ENCODE measurements around the gene PACRG. TPM values are rescaled to one million over a fixed set of nuclear protein-coding genes. Genes with fewer than 3 reads are reported as not detected.

PACRG gene
- total and polyA plus RNA-seq, 2 of the 8 experiments (the other 6 are each of a cell fraction or from before 2014, with no cell fraction given), result 0.44 to 0.54 TPM

- TF ChIP-seq CTBP2 (IDR thresholded peaks at IDR 0.05; ENCODE audit: borderline replicate concordance, insufficient read depth, insufficient read length, low read length) (no peak), NANOG (IDR thresholded peaks at IDR 0.05; ENCODE audit: insufficient read depth, low read depth, low read length, poor library complexity, severe bottlenecking) (no peak), CREB1 (IDR thresholded peaks at IDR 0.05) (no peak), HDAC2 (IDR thresholded peaks at IDR 0.05; ENCODE audit: borderline replicate concordance in 1 of 2, low read depth in 2 of 2, low read length in 2 of 2) (no peak), ATF3 (IDR thresholded peaks at IDR 0.05; ENCODE audit: insufficient read depth, low read depth, low read length) (no peak), POLR2A (IDR thresholded peaks at IDR 0.05; ENCODE audit: control extremely low read depth in 1 of 2, low read depth in 2 of 2, low read length in 2 of 2) (no peak), BCL11A (IDR thresholded peaks at IDR 0.05; ENCODE audit: low read depth in 2 of 2, low read length in 2 of 2) (no peak), MAFK (IDR thresholded peaks at IDR 0.05; ENCODE audit: low read depth, low read length) (no peak), GTF2F1 (IDR thresholded peaks at IDR 0.05; ENCODE audit: borderline replicate concordance, low read depth, low read length) (no peak)
- no peak for FAIRE-seq
- no peak overlapping the region for H3K27ac ChIP-seq (ENCODE audit: low read depth, low read length)
- no peaks in the 10 kb centered on the region for H3K36me3 ChIP-seq (ENCODE audit: control insufficient read depth in 2 of 4, insufficient read depth in 4 of 4, low read length in 3 of 4)
- H3K23me2 ChIP-seq (ENCODE audit: low read depth, low read length), result no peaks in the 10 kb centered on the region
- H4K91ac ChIP-seq (replicated peaks; ENCODE audit: insufficient read length, low read length), result no peak overlapping the region
- no peak overlapping the region for H3K14ac ChIP-seq (ENCODE audit: insufficient read length)
- H3K9me3 ChIP-seq (ENCODE audit: insufficient read depth in 2 of 2, low read depth in 1 of 2, low read length in 1 of 2), result no peaks in the 10 kb centered on the region
- H4K5ac ChIP-seq (ENCODE audit: insufficient read length, low read depth, low read length), result no peak overlapping the region
- H3K4me3 ChIP-seq (ENCODE audit: extremely low read depth in 1 of 4, insufficient read depth in 2 of 4, low read depth in 3 of 4, low read length in 4 of 4), result no peak overlapping the region
- no peak overlapping the region for H3K23ac ChIP-seq (ENCODE audit: insufficient read length)
- no peak for DNase-seq (ENCODE audit: low read depth in 1 of 2, low spot score in 2 of 2)
- no peak overlapping the region for H3K4me2 ChIP-seq (ENCODE audit: insufficient read depth in 1 of 2, low read depth in 2 of 2, low read length in 2 of 2)
- no peak overlapping the region for H2BK5ac ChIP-seq (ENCODE audit: low read depth, low read length)
- no peak overlapping the region for H2BK20ac ChIP-seq (ENCODE audit: low read length)
- H3K18ac ChIP-seq (ENCODE audit: extremely low read depth, low read length), result no peak overlapping the region
- WGBS, 2 experiments (ENCODE audit: extremely low coverage in 1 of 2, insufficient coverage in 1 of 2, insufficient read length in 1 of 2, insufficient replicate concordance in 2 of 2, low coverage in 1 of 2, low lambda C conversion rate in 2 of 2, missing lambda C conversion rate in 1 of 2), result 100% methylated on average over 1 of the region's 1 CpG; no CpG with 5 or more reads in 1 of the 2 experiments
- no peak overlapping the region for H2BK120ac ChIP-seq (replicated peaks; ENCODE audit: low read depth, low read length)
- no peak overlapping the region for H4K8ac ChIP-seq (ENCODE audit: extremely low read depth, insufficient read depth, low read length)
- H2BK12ac ChIP-seq (ENCODE audit: low read depth, low read length), result no peak overlapping the region
- H3K79me2 ChIP-seq (ENCODE audit: control insufficient read depth in 1 of 2, insufficient read depth in 2 of 2, low read length in 2 of 2), result no peaks in the 10 kb centered on the region
- ChIA-PET POLR2A (ENCODE audit: partially characterized antibody) (no interaction called here), CTCF (ENCODE audit: partially characterized antibody) (interaction anchor here (0.6 kb wide), 1 partner anchor 686 kb away, joined by 5 read pairs; no protein-coding TSS in a partner anchor)
- no peaks in the 10 kb centered on the region for H4K20me1 ChIP-seq (replicated peaks in 1 of 2; ENCODE audit: control insufficient read depth in 1 of 2, insufficient read depth in 2 of 2, low read length in 2 of 2)
- H2AFZ ChIP-seq (ENCODE audit: low read length), result no peak overlapping the region
- H3K4me1 ChIP-seq (replicated peaks in 1 of 4; ENCODE audit: control insufficient read depth in 3 of 4, insufficient read depth in 4 of 4, low read length in 3 of 4), result no peaks in the 10 kb centered on the region; a peak in 1 of 7 replicates
- H3K9ac ChIP-seq (replicated peaks in 1 of 4; ENCODE audit: extremely low read depth in 1 of 4, low read depth in 3 of 4, low read length in 3 of 4), result no peak overlapping the region
- H3K4ac ChIP-seq (replicated peaks; ENCODE audit: insufficient read length, low read depth, low read length), result no peak overlapping the region
- no peaks in the 10 kb centered on the region; a peak in 2 of 7 replicates for H3K27me3 ChIP-seq (replicated peaks in 1 of 4; ENCODE audit: control insufficient read depth in 3 of 4, extremely low read depth in 1 of 4, insufficient read depth in 3 of 4, low read length in 3 of 4)
- H2BK15ac ChIP-seq (ENCODE audit: low read length), result no peak overlapping the region
- no peak overlapping the region for H2AK5ac ChIP-seq (ENCODE audit: low read depth, low read length)
- no peak overlapping the region for H3K56ac ChIP-seq (replicated peaks; ENCODE audit: insufficient read length, low read depth, low read length)
- H3K79me1 ChIP-seq (ENCODE audit: low read depth, low read length), result no peaks in the 10 kb centered on the region
Measured at GRCh38 chr6:162730502-162730901, 2.7 kb downstream of the PACRG start.
